ENCODE measurements around the gene LPGAT1. TPM values are rescaled to one million over a fixed set of nuclear protein-coding genes. Genes with fewer than 3 reads are reported as not detected.
A peak's percentile ranks its signal among the peaks of the same experiment; 100 is the strongest.

The LPGAT1 gene
- total and polyA plus RNA-seq, 2 of the 13 experiments (the other 11 are each of a cell fraction or from before 2014, with no cell fraction given): 12.1 to 48.3 TPM

- peaks cover 0 to 14% of the 10 kb centered on the region in 2 experiments; a peak in 1 of 5 replicates for H3K36me3 ChIP-seq (replicated peaks in 1 of 2; ENCODE audit: control insufficient read depth in 1 of 2, insufficient read depth in 2 of 2, low read length in 2 of 2)
- peak overlapping the region; percentile 81 to 95 (median 82) for H3K4me3 ChIP-seq (replicated peaks in 1 of 3; ENCODE audit: insufficient read depth in 1 of 3, low read depth in 2 of 3, low read length in 3 of 3)
- in situ Hi-C loops (cut with HindIII; ENCODE audit: extremely low pct_ligation_motif_present, low pct_unique_long_range_greater_than_20kb): loop anchor here (10.0 kb wide), 1 partner anchor 116 kb away; no protein-coding TSS in a partner anchor
- peak overlapping the region; percentile 74 for H3K27ac ChIP-seq (ENCODE audit: extremely low read length, insufficient read depth, low read length)
- H3K4me2 ChIP-seq (ENCODE audit: low read depth, low read length): peak overlapping the region; percentile 97
- H3K79me2 ChIP-seq (ENCODE audit: insufficient read depth, low read length): peaks cover 29% of the 10 kb centered on the region
- ChIA-PET CTCF (ENCODE audit: low intra/inter-chr PET ratio, low total read pairs) (no interaction called here), POLR2A (interaction anchor here (0.6 to 1.4 kb wide), 8 partner anchors 14 to 207 kb away, joined by 3 to 5 read pairs (median 4); partner anchors contain the start of genes DTL, INTS7 and NEK2)
- BruUV-seq (replicated peaks): TSS peak; percentile 45
- H3K9me3 ChIP-seq (ENCODE audit: low read length): no peaks in the 10 kb centered on the region
- no peak overlapping the region for H2AFZ ChIP-seq (ENCODE audit: low read length)
- no peak for TF ChIP-seq ATF2 (CRISPR knock-in tag; IDR thresholded peaks at IDR 0.05)
- no peak for TF ChIP-seq ZNF768 (CRISPR knock-in tag; IDR thresholded peaks at IDR 0.05)
- no peak for TF ChIP-seq ZNF564 (CRISPR knock-in tag; IDR thresholded peaks at IDR 0.05)
- 0 out of 2 replicates have a peak, but pooled peaks have one; percentile 11 for TF ChIP-seq HOXA5 (CRISPR knock-in tag; IDR thresholded peaks at IDR 0.05)
- 0 out of 2 replicates have a peak, but pooled peaks cover 6% of the 10 kb centered on the region for H4K20me1 ChIP-seq (ENCODE audit: insufficient read depth, low read length)
- DNase-seq (ENCODE audit: low spot score) (peak; percentile 5), ATAC-seq (peak; percentile 4), FAIRE-seq (no peak)
- H3K4me1 ChIP-seq (ENCODE audit: insufficient read depth, low read length): peaks cover 31% of the 10 kb centered on the region
- 0 out of 2 replicates have a peak overlapping the region, but pooled peaks have one; percentile 17 for H3K9ac ChIP-seq (ENCODE audit: insufficient read depth, low read depth, low read length)
- no peaks in the 10 kb centered on the region for H3K27me3 ChIP-seq (ENCODE audit: control insufficient read depth in 1 of 2, insufficient read depth in 2 of 2, low read length in 2 of 2)
- WGBS (ENCODE audit: low lambda C conversion rate): 62% methylated on average over 9 of the region's 9 CpGs
- intact Hi-C loops (cut with micrococcal nuclease; ENCODE audit: unreplicated experiment): loop anchor here (1.0 to 2.0 kb wide), 2 partner anchors 40 to 130 kb away; no protein-coding TSS in a partner anchor
Observed at GRCh38 chr1:211828584-211829342, 1.8 kb downstream of the LPGAT1 start.

- CTCF ChIA-PET (ENCODE audit: low intra/inter-chr PET ratio, low total read pairs): no interaction called here
- Histone ChIP-seq H3K27ac (ENCODE audit: extremely low read length, insufficient read depth, low read length) (no peak overlapping the region), H3K9ac (ENCODE audit: insufficient read depth, low read depth, low read length) (no peak overlapping the region), H3K4me2 (ENCODE audit: low read depth, low read length) (0 out of 2 replicates have a peak overlapping the region, but pooled peaks have one; percentile 97), H3K36me3 (replicated peaks in 1 of 2; ENCODE audit: control insufficient read depth in 1 of 2, insufficient read depth in 2 of 2, low read length in 2 of 2) (peaks cover 3 to 17% of the 10 kb centered on the region in 2 experiments; a peak in 2 of 5 replicates), H2AFZ (ENCODE audit: low read length) (no peak overlapping the region), H3K4me1 (ENCODE audit: insufficient read depth, low read length) (peaks cover 31% of the 10 kb centered on the region), H3K4me3 (replicated peaks in 1 of 3; ENCODE audit: insufficient read depth in 1 of 3, low read depth in 2 of 3, low read length in 3 of 3) (no peak overlapping the region), H4K20me1 (ENCODE audit: insufficient read depth, low read length) (0 out of 2 replicates have a peak, but pooled peaks cover 6% of the 10 kb centered on the region), H3K9me3 (ENCODE audit: low read length) (no peaks in the 10 kb centered on the region), H3K79me2 (ENCODE audit: insufficient read depth, low read length) (peaks cover 29% of the 10 kb centered on the region), H3K27me3 (ENCODE audit: control insufficient read depth in 1 of 2, insufficient read depth in 2 of 2, low read length in 2 of 2) (no peaks in the 10 kb centered on the region)
- intact Hi-C loops (cut with micrococcal nuclease; ENCODE audit: unreplicated experiment) (no loop called here), in situ Hi-C loops (cut with HindIII; ENCODE audit: extremely low pct_ligation_motif_present, low pct_unique_long_range_greater_than_20kb) (loop anchor here (10.0 kb wide), 1 partner anchor 118 kb away; no protein-coding TSS in a partner anchor)
- POLR2A ChIA-PET: interaction anchor here (1.1 kb wide), 1 partner anchor 208 kb away, joined by 3 read pairs; the partner anchor contains the start of genes DTL and INTS7
- FAIRE-seq: no peak
- ATAC-seq: no peak
- DNase-seq (ENCODE audit: low spot score): no peak
- BruUV-seq (replicated peaks): no TSS peak
- no peak for TF ChIP-seq BCL3 (CRISPR knock-in tag; IDR thresholded peaks at IDR 0.05)
- no peak for TF ChIP-seq SRSF1 (optimal IDR thresholded peaks at IDR 0.05; ENCODE audit: low read depth, low read length)
- TF ChIP-seq ZNF737 (CRISPR knock-in tag; IDR thresholded peaks at IDR 0.05; ENCODE audit: borderline replicate concordance): no peak
- no peak for TF ChIP-seq PHF21A (CRISPR knock-in tag; IDR thresholded peaks at IDR 0.05)
- TF ChIP-seq REXO4 (CRISPR knock-in tag; IDR thresholded peaks at IDR 0.05; ENCODE audit: borderline replicate concordance): no peak
- TF ChIP-seq GLMP (CRISPR knock-in tag; IDR thresholded peaks at IDR 0.05; ENCODE audit: borderline replicate concordance): no peak
- TF ChIP-seq BATF2 (CRISPR knock-in tag; IDR thresholded peaks at IDR 0.05): no peak
- TF ChIP-seq NRL (CRISPR knock-in tag; IDR thresholded peaks at IDR 0.05; ENCODE audit: borderline replicate concordance): no peak
Observed at GRCh38 chr1:211827051-211827450, 3.5 kb downstream of the LPGAT1 start.

All from HepG2 (cell line).